Measurements from ENCODE around the gene BCL3. TPM values are rescaled to one million over a fixed set of nuclear protein-coding genes. Genes with fewer than 3 reads are reported as not detected.

BCL3 gene
- total and polyA plus RNA-seq, 12 donors = 7.1 to 76.3 (median 20.9) TPM

DNA sequence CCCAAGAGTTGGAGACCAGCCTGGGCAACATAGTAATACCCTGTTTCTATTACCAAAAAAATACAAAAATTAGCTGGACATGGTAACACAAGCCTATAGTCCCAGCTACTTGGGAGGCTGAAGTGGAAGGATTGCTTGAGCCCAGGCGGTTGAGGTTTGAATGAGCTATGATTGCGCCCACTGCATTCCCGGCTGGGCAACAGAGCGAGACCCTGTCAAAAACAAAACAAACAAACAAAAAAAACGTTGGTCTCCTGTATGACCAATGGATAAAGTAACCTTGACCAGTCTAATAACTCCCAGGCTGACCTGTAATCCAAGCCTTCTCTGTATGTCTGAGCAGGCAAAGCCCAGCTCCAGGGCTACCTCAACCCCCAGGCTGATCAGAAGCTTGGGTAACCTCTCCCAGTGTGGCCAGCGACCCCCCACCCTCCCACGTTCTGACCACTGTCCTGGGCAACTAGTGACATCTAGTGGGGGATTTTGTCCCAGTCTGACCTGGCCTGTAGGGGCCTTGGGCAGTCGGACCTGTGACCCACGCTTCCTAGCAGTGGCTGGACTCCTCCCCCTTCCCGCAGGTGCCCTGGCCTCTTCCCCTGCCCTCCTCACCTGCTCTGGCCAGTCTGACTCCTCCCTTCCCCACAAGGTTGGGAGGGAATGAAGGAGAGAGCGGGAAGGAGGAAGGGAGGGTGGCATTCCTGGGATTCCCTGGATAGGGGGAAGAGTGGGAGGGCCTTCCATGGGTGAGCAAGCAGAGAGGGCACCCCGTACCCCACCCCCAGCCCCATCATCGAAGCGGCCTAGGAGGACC lies 59.3 kb downstream of the BCL3 start:
- intact Hi-C loops (cut with DNase I) = no loop called here
- peak; percentile 37 to 85 (median 70) for ATAC-seq

GRCh38 chr19:44808463-44809371 lies 60.2 kb downstream of the BCL3 start, which contains the start of gene BCAM:
Gene BCAM (plus strand): TSS chr19:44809103. CDS start chr19:44809125, 22 bp downstream.
- Histone ChIP-seq H3K4me1 (peaks cover 11 to 55% (median 23%) of the 10 kb centered on the region in 9 donors), H3K4me3 (peak within 1 kb of the TSS; percentile 50 to 95 (median 78)), H3K27ac (peak within 1 kb of the TSS; percentile 16 to 96 (median 88)), H3K27me3 (peaks cover 0 to 15% (median 0%) of the 10 kb centered on the region in 7 donors), H3K9me3 (no peaks in the 10 kb centered on the region), H3K36me3 (peaks cover 0 to 27% (median 3%) of the 10 kb centered on the region in 9 donors)
- TF ChIP-seq, protein P1, sequence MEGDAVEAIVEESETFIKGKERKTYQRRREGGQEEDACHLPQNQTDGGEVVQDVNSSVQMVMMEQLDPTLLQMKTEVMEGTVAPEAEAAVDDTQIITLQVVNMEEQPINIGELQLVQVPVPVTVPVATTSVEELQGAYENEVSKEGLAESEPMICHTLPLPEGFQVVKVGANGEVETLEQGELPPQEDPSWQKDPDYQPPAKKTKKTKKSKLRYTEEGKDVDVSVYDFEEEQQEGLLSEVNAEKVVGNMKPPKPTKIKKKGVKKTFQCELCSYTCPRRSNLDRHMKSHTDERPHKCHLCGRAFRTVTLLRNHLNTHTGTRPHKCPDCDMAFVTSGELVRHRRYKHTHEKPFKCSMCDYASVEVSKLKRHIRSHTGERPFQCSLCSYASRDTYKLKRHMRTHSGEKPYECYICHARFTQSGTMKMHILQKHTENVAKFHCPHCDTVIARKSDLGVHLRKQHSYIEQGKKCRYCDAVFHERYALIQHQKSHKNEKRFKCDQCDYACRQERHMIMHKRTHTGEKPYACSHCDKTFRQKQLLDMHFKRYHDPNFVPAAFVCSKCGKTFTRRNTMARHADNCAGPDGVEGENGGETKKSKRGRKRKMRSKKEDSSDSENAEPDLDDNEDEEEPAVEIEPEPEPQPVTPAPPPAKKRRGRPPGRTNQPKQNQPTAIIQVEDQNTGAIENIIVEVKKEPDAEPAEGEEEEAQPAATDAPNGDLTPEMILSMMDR (IDR thresholded peaks at IDR 0.05) = no peak
- 1 to 2% methylated on average over 54 to 59 of the region's 59 CpGs for WGBS, 2 donors
- ATAC-seq (peak; percentile 89 to 96 (median 95)), DNase-seq (peak; percentile 87 to 90)
- intact Hi-C loops (cut with DNase I) = no loop called here

More for the DNA sequence above, 59.3 kb downstream of the BCL3 start:
- peak; percentile 29 to 51 for DNase-seq
- TF ChIP-seq, protein P1 (IDR thresholded peaks at IDR 0.05) = peak; percentile 34 to 80 (median 63)
- H3K4me3 ChIP-seq = peak overlapping the region in 6 of 10 donors; percentile 62 to 95 (median 84)
- peak overlapping the region in 9 of 10 donors; percentile 66 to 92 (median 88) for H3K27ac ChIP-seq
- H3K4me1 ChIP-seq = peaks cover 11 to 54% (median 23%) of the 10 kb centered on the region in 9 donors
- 23 to 24% methylated on average over 14 of the region's 14 CpGs for WGBS, 2 donors
- no peaks in the 10 kb centered on the region for H3K9me3 ChIP-seq
- peaks cover 0 to 15% (median 0%) of the 10 kb centered on the region in 7 donors for H3K27me3 ChIP-seq
- H3K36me3 ChIP-seq = peaks cover 0 to 19% (median 1%) of the 10 kb centered on the region in 9 donors

Small RNA genes lying within 50 kb of the gene (microRNA-seq; reads per million reads assigned to microRNA genes)
- 0 reads per million in 2 donors for gene MIR8085

Other genes with a start within 250 kb of the BCL3 start
- 1 to 10 TPM; 3.2 to 6.7 (median 4.6) TPM for gene ZNF180, start 248.2 kb upstream of the BCL3 start, total RNA-seq
- 1 to 10 TPM; 1.7 to 4.5 TPM for gene ZNF180, start 248.2 kb upstream of the BCL3 start, polyA plus RNA-seq
- not detected for gene CEACAM20, start 219.0 kb upstream of the BCL3 start, total RNA-seq
- not detected for gene CEACAM20, start 219.0 kb upstream of the BCL3 start, polyA plus RNA-seq
- gene IGSF23, start 135.1 kb upstream of the BCL3 start, total RNA-seq = not detected
- under 1 TPM in 1 of 2 donors, not detected in 1; 0.86 TPM for gene IGSF23, start 135.1 kb upstream of the BCL3 start, polyA plus RNA-seq
- gene PVR, start 104.8 kb upstream of the BCL3 start, total RNA-seq = 100 to 1,000 TPM in 1 of 10 donors, 10 to 100 TPM in 9; 38.3 to 108 (median 41.8) TPM
- 10 to 100 TPM; 47.3 to 74.8 TPM for gene PVR, start 104.8 kb upstream of the BCL3 start, polyA plus RNA-seq
- 10 to 100 TPM in 1 of 10 donors, 1 to 10 TPM in 9; 3.3 to 10.7 (median 5.1) TPM for gene CEACAM19, start 77.2 kb upstream of the BCL3 start, total RNA-seq
- gene CEACAM19, start 77.2 kb upstream of the BCL3 start, polyA plus RNA-seq = 10 to 100 TPM in 1 of 2 donors, 1 to 10 TPM in 1; 5.2 to 36.8 TPM
- gene CEACAM16, start 49.6 kb upstream of the BCL3 start, total RNA-seq = not detected
- gene CEACAM16, start 49.6 kb upstream of the BCL3 start, polyA plus RNA-seq = not detected
- gene CBLC, start 29.2 kb downstream of the BCL3 start, total RNA-seq = under 1 TPM in 1 of 10 donors, not detected in 9; 0.38 TPM
- gene CBLC, start 29.2 kb downstream of the BCL3 start, polyA plus RNA-seq = not detected
- gene BCAM, start 60.4 kb downstream of the BCL3 start, total RNA-seq = 100 to 1,000 TPM in 4 of 10 donors, 10 to 100 TPM in 6; 72.8 to 118 (median 92.5) TPM
- gene BCAM, start 60.4 kb downstream of the BCL3 start, polyA plus RNA-seq = 100 to 1,000 TPM in 1 of 2 donors, 10 to 100 TPM in 1; 63.2 to 130 TPM
- gene NECTIN2, start 97.6 kb downstream of the BCL3 start, total RNA-seq = 10 to 100 TPM; 34.1 to 83.9 (median 46.5) TPM
- gene NECTIN2, start 97.6 kb downstream of the BCL3 start, polyA plus RNA-seq = 10 to 100 TPM; 62.5 to 96.8 TPM
- gene TOMM40, start 142.5 kb downstream of the BCL3 start, total RNA-seq = 10 to 100 TPM; 37.8 to 66.2 (median 43.9) TPM
- 10 to 100 TPM; 45.6 to 77.5 TPM for gene TOMM40, start 142.5 kb downstream of the BCL3 start, polyA plus RNA-seq
- gene APOE, start 157.1 kb downstream of the BCL3 start, total RNA-seq = 10 to 100 TPM in 9 of 10 donors, 1 to 10 TPM in 1; 6.0 to 29.5 (median 20.6) TPM
- 10 to 100 TPM; 63.6 to 77.8 TPM for gene APOE, start 157.1 kb downstream of the BCL3 start, polyA plus RNA-seq
- gene APOC1, start 165.9 kb downstream of the BCL3 start, total RNA-seq = 10 to 100 TPM in 1 of 10 donors, 1 to 10 TPM in 4, not detected in 5; 1.4 to 13.5 (median 1.6) TPM
- gene APOC1, start 165.9 kb downstream of the BCL3 start, polyA plus RNA-seq = 1 to 10 TPM; 3.6 to 5.3 TPM
- not detected for gene APOC4, start 193.5 kb downstream of the BCL3 start, total RNA-seq
- not detected for gene APOC4, start 193.5 kb downstream of the BCL3 start, polyA plus RNA-seq
- under 1 TPM in 2 of 10 donors, not detected in 8; 0.65 to 0.79 TPM for gene APOC2, start 197.3 kb downstream of the BCL3 start, total RNA-seq
- gene APOC2, start 197.3 kb downstream of the BCL3 start, polyA plus RNA-seq = under 1 TPM; 0.36 to 0.66 TPM
- 100 to 1,000 TPM in 4 of 10 donors, 10 to 100 TPM in 6; 81.1 to 130 (median 95.7) TPM for gene CLPTM1, start 206.7 kb downstream of the BCL3 start, total RNA-seq
- gene CLPTM1, start 206.7 kb downstream of the BCL3 start, polyA plus RNA-seq = 100 to 1,000 TPM in 1 of 2 donors, 10 to 100 TPM in 1; 72.1 to 123 TPM

All from heart right ventricle (tissue), 16 donors.